ENCODE measurements around the gene USP32.

The USP32 gene

DNA sequence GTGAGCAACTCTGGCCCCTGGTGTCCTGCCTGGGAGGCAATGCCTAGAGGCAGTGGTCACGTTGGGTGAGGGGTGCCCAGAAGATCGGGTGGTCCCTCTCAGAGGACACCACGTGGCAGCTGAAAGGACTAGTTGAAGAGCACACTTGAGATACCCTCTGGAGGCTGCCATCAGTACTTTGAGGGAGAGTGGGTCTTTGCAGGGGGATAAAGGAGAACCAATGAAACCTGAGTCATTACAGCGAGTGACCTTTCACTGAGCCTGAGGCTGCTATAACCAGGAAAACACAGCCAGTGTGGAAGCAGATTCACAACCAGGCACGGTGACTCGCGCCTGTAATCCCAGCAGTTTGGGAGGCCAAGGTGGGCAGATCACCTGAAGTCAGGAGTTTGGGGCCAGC is 223.3 kb downstream of the USP32 start:
- no peak for DNase-seq

GRCh38 chr17:60167065-60167741 is 224.7 kb downstream of the USP32 start:
- DNase-seq = no peak

DNA sequence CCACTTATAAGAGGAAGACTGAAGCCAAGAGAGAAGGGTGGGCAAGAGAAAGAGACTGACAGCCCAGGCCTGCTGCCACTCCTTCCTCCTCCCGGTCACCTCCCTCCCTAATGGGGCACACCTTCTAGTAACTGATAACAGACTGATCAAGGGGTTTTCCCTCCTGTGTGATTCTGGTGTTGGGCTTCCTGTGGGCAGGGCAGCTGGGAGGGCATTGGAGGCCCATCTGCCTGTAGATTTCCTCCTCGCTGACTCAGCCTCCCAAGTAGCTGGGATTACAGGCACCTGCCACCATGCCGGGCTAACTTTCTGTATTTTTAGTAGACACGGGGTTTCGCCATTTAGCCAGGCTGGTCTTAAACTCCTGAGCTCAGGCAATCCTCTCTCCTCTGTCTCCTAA is 226.0 kb downstream of the USP32 start:
- no peak for DNase-seq

GRCh38 chr17:60165223-60165622 is 226.7 kb downstream of the USP32 start:
- DNase-seq = no peak

DNA sequence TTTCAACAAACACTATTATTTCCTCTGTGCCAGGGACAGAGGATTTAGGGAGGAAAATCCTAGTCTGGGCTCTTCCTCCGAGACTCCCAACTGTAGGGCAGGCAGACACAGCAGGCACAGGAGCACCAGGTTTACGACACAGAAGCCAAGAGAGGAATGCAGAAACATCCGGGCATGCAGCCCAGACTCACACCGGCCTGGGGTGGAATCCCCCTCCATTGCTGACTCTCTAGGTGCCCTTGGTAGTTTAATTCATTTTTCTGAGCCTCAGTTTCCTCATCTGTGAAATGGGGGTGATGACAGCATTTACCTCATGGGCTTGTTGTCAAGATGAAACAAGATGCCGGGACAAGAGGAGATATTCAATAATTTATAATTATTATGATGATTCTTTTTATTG is 227.2 kb downstream of the USP32 start:
- no peak for DNase-seq

- DNase-seq = no peak
These were observed 227.8 kb downstream of the USP32 start for GRCh38 chr17:60164164-60164563.

DNA sequence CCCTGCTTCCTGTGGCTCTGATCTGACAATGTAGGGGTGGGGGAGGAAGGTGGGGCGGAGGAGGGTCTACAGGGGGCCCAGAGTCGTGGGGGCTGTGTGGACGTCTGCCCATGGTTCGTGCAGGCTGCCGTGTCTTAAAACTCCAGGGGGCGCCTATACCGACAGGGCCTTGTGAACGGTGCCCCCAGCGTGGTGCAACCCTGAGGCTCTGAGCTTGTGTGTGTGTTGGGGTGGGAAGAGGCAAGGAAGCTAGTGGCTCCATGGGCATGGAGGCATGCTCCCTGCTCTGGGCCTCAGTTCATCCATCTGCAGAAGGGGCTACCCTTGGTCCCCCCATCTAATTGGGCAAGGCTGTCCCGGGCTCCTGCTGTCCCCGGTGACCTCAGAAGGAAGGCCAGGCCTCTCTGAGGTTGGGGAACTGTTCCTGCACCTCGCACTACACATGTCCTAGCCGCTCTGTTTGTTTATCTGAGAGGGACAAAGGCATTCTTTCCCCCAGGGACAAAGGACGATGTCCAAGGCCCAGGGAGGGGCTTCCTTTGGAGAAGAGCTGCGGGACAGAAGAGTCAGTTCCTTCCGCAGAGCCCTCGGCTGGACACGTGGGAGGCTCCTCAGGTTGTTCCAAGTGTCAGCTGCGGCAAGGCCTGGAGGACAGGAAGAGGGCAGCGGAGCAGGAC is 228.7 kb downstream of the USP32 start:
- no peak for DNase-seq

GRCh38 chr17:60161598-60162330 is 230.2 kb downstream of the USP32 start:
- no peak for DNase-seq

DNA sequence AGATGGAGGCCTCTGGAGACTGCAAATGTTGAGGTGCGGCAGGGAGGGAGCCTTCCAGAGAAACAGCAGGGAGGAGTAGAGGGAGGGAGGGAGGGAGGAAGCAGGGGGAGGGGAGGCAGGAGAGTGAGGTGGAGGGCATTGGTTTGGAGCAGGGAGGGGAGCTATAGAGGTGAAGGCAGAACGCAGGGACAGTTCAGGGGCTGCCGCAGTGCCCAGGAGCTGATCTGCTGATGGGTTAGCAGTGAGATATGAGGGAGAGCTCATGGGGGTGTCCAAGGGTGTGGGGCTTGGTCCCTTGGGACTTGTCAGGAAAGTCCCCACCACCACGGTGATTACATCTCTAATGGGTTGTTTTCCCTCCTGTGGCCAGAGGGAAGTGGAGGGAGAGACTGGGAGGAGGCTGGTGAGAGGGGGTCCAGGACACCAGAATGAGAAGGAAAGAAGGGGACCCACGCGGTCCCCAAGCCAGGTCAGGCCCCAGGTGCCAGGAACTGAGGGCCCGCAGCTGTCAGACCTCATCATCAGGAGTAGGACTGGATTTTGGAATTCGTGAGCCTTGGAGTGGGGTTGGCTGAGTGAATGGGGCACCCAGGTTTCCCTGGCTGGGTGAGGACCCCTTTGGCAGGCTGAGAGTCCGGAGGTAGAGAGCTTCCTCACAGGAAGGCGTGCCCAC is 231.0 kb downstream of the USP32 start:
- no peak for DNase-seq

DNA sequence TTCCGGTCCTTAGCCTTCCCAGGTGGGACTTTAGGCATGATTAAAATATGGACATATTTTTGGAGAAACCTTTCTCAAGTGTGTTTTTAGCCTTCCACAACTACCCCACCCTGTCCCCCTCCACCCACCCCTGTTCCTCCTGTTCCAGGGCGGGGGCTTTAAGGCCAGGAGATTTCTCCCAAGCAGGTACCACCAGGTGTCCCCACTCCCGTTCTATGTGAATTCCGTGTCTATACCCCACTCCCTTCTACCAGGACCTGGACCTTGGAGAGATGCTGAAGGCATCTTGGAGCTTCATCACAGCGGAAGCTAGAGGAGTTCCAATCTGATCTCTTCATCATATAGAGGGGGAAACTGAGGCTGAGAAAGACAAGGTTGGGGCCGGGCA is 232.5 kb downstream of the USP32 start:
- no peak for DNase-seq

- no peak for DNase-seq
These were observed 233.0 kb downstream of the USP32 start for GRCh38 chr17:60158751-60159478.

- no peak for DNase-seq
These were observed 234.4 kb downstream of the USP32 start for GRCh38 chr17:60157487-60158040.

GRCh38 chr17:60156746-60157145 is 235.2 kb downstream of the USP32 start:
- no peak for DNase-seq

GRCh38 chr17:60155815-60156214 is 236.1 kb downstream of the USP32 start:
- no peak for DNase-seq

DNA sequence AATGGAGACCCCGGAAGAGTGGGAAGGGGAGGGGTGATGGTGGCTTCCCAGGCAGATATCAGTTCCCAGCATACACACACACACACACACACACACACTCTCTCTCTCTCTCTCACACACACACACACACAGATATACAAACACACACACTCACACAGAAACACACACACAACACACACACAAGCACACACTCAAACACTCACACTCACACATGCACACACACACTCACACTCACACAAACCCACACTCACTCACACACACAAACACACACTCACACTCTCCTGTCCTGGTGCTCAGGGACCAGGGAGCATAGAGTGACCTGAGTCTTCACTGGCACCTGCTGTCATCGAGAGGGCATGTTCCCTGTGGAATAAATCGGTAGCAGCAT is 236.5 kb downstream of the USP32 start:
- DNase-seq = no peak

DNA sequence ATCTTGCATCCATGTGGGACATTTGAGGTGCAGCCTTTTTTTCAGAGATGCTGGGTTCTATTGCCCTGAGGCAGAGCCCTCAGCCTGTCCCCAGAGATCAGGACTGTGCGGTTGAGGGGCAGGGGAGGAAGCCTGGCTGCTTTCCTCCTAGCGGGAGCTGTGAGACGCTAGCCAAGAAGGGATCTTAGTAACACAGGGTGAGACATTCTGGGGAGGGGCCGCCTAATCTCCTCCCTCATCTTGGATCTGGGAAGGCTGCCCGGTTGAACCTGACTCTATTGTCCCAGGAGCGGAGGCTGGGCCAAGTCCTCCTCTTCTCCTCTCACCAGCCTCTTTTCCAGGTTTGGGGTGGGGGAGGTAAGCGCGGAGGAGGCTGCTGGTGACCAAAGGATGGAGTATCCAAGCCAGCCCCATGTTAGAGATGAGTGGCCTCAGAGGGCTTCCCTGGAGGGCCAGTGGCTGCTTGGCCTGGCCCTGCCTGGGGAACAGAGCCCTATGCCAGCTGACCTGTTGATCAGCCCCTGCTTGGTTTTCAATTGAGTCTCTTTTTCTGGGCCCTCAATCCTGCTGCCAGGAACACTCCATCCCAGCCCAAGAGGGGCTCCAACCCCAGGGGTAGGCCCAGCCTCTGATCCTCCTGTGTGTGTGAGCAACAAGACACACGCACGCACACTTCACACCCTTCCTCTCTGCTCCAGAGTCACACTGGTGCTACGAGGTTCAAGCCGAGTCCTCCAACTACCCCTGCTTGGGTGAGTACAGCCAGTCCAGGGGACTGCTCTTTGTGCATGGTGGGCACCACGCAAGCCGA is 237.1 kb downstream of the USP32 start:
- no peak for DNase-seq

GRCh38 chr17:60153606-60154390 is 238.1 kb downstream of the USP32 start:
- DNase-seq = no peak

DNA sequence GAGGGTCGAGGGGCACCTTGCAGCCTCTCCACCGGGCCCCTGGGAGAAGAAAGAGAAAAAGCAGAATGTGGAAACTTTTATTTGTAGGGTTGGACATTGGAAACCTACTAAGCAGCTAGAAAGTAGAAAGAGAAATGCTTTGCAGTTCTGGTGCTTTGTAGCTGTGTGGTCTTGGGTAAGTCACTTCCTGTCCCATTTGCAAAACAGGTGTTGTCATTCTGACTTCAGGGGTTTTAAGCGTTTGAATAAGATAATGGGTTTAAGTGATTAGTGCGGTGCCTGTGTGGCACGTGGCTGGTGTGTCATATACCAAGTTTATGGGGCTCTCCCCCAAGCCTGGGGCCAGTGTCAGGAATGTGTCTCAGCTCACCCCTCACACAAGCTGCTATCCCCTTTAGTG is 240.6 kb downstream of the USP32 start:
- no peak for DNase-seq

GRCh38 chr17:60149691-60150582 is 242.0 kb downstream of the USP32 start, which contains the start of gene CA4:
TSS of gene CA4 (plus strand) at chr17:60149973. CDS start at chr17:60150035, 62 bp downstream.
- no peak for DNase-seq

DNA sequence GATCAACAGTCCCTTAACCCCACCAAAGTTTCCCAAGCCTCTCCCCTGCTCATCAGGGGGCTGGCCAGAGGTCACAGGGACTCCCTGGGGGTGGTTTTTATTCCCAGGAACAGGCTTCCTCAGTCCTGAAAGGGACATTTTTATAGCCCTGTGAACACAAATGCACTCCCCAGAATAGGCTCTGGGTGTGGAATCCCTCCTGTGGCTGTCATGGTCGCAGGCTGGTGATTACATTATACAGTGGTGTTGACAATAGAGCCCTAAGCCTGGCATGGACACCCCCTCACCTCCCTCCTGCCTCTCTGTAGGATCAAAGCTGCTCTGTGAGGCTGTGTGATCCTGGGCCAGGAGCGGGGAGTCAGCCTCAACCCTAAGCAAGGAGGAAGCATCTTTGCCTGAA is 243.6 kb downstream of the USP32 start:
- DNase-seq = no peak

Measured in KG1 (cell line).